Activated naive CD4-positive, alpha-beta T cell treated with anti-CD3 and anti-CD28 coated beads, Interleukin-2, amount 50 U/mL, for 24 hours (primary cell): ENCODE data around the gene DDX55.
A peak's percentile ranks its signal among the peaks of the same experiment; 100 is the strongest.
"Not testable (repeated sequence)": the region's sequence is repeated elsewhere in the genome, so short reads cannot be mapped to it uniquely, and the experiment has no call there.

Experiments
- H3K27ac Mint-ChIP-seq: one replicate; pipeline ENCODE4 v1.8.0; 2021; ENCODE audit warnings: mild to moderate bottlenecking, mixed read lengths
- H3K27me3 Mint-ChIP-seq: one replicate; pipeline ENCODE4 v1.8.0; 2021; ENCODE audit warnings: mixed read lengths
- H3K36me3 Mint-ChIP-seq: one replicate; pipeline ENCODE4 v1.8.0; 2021; ENCODE audit warnings: mixed read lengths
- H3K4me1 Mint-ChIP-seq: one replicate; pipeline ENCODE4 v1.8.0; 2021; ENCODE audit warnings: mixed read lengths
- H3K4me3 Mint-ChIP-seq: one replicate; pipeline ENCODE4 v1.8.0; 2021; ENCODE audit warnings: mild to moderate bottlenecking, mixed read lengths
- H3K9me3 Mint-ChIP-seq: one replicate; pipeline ENCODE4 v1.8.0; 2021; ENCODE audit warnings: mixed read lengths

The DDX55 gene

GRCh38 chr12:123598522-123598921 is 3.4 kb upstream of the DDX55 start:
- H3K36me3 Mint-ChIP-seq = peaks cover 15% of the 10 kb centered on the region
- no peak overlapping the region for H3K4me3 Mint-ChIP-seq
- no peak overlapping the region for H3K27ac Mint-ChIP-seq
- peaks cover 27% of the 10 kb centered on the region for H3K4me1 Mint-ChIP-seq
- no peaks in the 10 kb centered on the region for H3K9me3 Mint-ChIP-seq
- no peaks in the 10 kb centered on the region for H3K27me3 Mint-ChIP-seq

GRCh38 chr12:123599310-123599709 is 2.6 kb upstream of the DDX55 start:
- H3K4me3 Mint-ChIP-seq = peak overlapping the region; percentile 51
- H3K36me3 Mint-ChIP-seq = peaks cover 15% of the 10 kb centered on the region
- H3K9me3 Mint-ChIP-seq = no peaks in the 10 kb centered on the region
- peak overlapping the region; percentile 87 for H3K27ac Mint-ChIP-seq
- H3K27me3 Mint-ChIP-seq = no peaks in the 10 kb centered on the region
- H3K4me1 Mint-ChIP-seq = peaks cover 30% of the 10 kb centered on the region

- H3K27ac Mint-ChIP-seq = peak overlapping the region; percentile 55
- peak overlapping the region; percentile 61 for H3K4me3 Mint-ChIP-seq
- peaks cover 32% of the 10 kb centered on the region for H3K4me1 Mint-ChIP-seq
- peaks cover 15% of the 10 kb centered on the region for H3K36me3 Mint-ChIP-seq
- no peaks in the 10 kb centered on the region for H3K9me3 Mint-ChIP-seq
- no peaks in the 10 kb centered on the region for H3K27me3 Mint-ChIP-seq
Observed at GRCh38 chr12:123599721-123600120, 2.2 kb upstream of the DDX55 start.

GRCh38 chr12:123602651-123603195 is 824 bp downstream of the DDX55 start:
- no peaks in the 10 kb centered on the region for H3K9me3 Mint-ChIP-seq
- H3K4me3 Mint-ChIP-seq = peak overlapping the region; percentile 91
- H3K27ac Mint-ChIP-seq = peak overlapping the region; percentile 97
- H3K4me1 Mint-ChIP-seq = peaks cover 31% of the 10 kb centered on the region
- H3K36me3 Mint-ChIP-seq = peaks cover 13% of the 10 kb centered on the region
- H3K27me3 Mint-ChIP-seq = no peaks in the 10 kb centered on the region

DNA sequence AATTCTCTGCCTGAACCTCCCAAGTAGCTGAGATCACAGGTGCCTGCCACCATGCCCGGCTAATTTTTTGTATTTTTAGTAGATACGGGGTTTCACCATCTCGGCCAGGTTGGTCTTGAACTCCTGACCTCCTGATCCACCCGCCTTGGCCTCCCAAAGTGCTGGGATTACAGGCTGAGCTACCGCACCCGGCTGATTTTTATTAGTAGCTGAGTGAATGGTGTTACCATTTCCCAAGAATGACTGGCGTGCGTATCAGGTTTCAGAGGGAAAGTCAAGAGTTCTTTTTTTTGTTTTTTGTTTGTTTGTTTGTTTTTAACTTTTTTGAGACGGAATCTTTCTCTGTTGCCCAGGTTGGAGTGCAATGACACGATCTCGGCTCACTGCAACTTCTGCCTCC is 1.6 kb downstream of the DDX55 start:
- Mint-ChIP-seq H3K4me3 (peak overlapping the region; percentile 91), H3K36me3 (peaks cover 16% of the 10 kb centered on the region), H3K4me1 (peaks cover 32% of the 10 kb centered on the region)
- H3K9me3 Mint-ChIP-seq, H3K27ac Mint-ChIP-seq, H3K27me3 Mint-ChIP-seq: not testable (repeated sequence)

GRCh38 chr12:123607756-123608155 is 5.9 kb downstream of the DDX55 start:
- H3K4me1 Mint-ChIP-seq = peaks cover 16% of the 10 kb centered on the region
- no peaks in the 10 kb centered on the region for H3K27me3 Mint-ChIP-seq
- peaks cover 17% of the 10 kb centered on the region for H3K36me3 Mint-ChIP-seq
- no peak overlapping the region for H3K4me3 Mint-ChIP-seq
- H3K9me3 Mint-ChIP-seq = no peaks in the 10 kb centered on the region
- no peak overlapping the region for H3K27ac Mint-ChIP-seq

- Mint-ChIP-seq H3K9me3 (no peaks in the 10 kb centered on the region), H3K27ac (no peak overlapping the region), H3K4me3 (no peak overlapping the region), H3K4me1 (peaks cover 12% of the 10 kb centered on the region), H3K36me3 (peaks cover 14% of the 10 kb centered on the region), H3K27me3 (no peaks in the 10 kb centered on the region)
Observed at GRCh38 chr12:123608182-123608581, 6.3 kb downstream of the DDX55 start.

- H3K27me3 Mint-ChIP-seq = no peaks in the 10 kb centered on the region
- H3K9me3 Mint-ChIP-seq = no peaks in the 10 kb centered on the region
- peaks cover 5% of the 10 kb centered on the region for H3K4me1 Mint-ChIP-seq
- no peak overlapping the region for H3K27ac Mint-ChIP-seq
- H3K36me3 Mint-ChIP-seq = peaks cover 13% of the 10 kb centered on the region
- H3K4me3 Mint-ChIP-seq = no peak overlapping the region
Observed at GRCh38 chr12:123614110-123614509, 12.2 kb downstream of the DDX55 start.

- peaks cover 15% of the 10 kb centered on the region for H3K36me3 Mint-ChIP-seq
- no peak overlapping the region for H3K27ac Mint-ChIP-seq
- no peaks in the 10 kb centered on the region for H3K27me3 Mint-ChIP-seq
- peaks cover 5% of the 10 kb centered on the region for H3K4me1 Mint-ChIP-seq
- H3K4me3 Mint-ChIP-seq = no peak overlapping the region
- H3K9me3 Mint-ChIP-seq = no peaks in the 10 kb centered on the region
Observed at GRCh38 chr12:123614531-123614930, 12.6 kb downstream of the DDX55 start.

DNA sequence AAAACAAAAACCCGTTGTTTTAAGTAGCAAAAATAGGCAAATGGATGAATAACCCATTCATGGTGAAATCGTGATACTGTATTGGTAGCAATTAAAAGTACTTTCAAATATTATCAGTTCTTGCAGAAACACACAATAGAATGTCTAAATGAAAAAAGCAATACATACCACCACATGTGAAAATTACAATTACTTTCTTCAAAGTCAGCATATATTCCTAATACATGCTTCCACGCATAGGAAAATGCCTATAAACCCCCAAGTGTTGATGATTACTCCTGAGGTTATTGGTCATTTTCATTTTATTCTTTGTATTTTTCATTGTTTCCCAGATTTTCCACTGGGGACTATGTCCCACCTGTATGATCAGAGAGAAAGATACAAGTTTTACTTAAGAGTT is 15.2 kb downstream of the DDX55 start:
- Mint-ChIP-seq H3K9me3 (no peaks in the 10 kb centered on the region), H3K36me3 (peaks cover 18% of the 10 kb centered on the region), H3K4me1 (peaks cover 5% of the 10 kb centered on the region), H3K4me3 (no peak overlapping the region), H3K27me3 (no peaks in the 10 kb centered on the region), H3K27ac (no peak overlapping the region)

DNA sequence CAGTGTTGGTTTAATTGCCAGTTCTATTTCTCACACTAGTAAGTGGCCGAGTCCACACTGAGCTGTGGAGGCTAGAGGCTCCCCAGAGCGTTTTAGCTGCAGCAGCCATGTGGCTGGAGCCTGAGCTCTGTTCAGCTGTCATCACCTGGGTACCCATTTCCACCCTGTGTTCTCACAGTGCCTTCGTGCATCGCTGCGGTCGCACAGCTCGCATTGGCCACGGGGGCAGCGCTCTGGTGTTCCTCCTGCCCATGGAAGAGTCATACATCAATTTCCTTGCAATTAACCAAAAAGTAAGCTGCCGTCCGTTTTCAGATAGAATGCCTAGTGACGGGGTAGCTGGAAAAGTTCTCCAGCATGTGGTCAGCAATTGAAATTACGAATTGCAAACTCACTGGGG is 15.7 kb downstream of the DDX55 start:
- no peak overlapping the region for H3K4me3 Mint-ChIP-seq
- H3K4me1 Mint-ChIP-seq = peaks cover 5% of the 10 kb centered on the region
- H3K27me3 Mint-ChIP-seq = no peaks in the 10 kb centered on the region
- H3K9me3 Mint-ChIP-seq = no peaks in the 10 kb centered on the region
- H3K36me3 Mint-ChIP-seq = peaks cover 18% of the 10 kb centered on the region
- H3K27ac Mint-ChIP-seq = no peak overlapping the region

GRCh38 chr12:123621101-123621500 is 19.2 kb downstream of the DDX55 start:
- no peak overlapping the region for H3K4me3 Mint-ChIP-seq
- H3K9me3 Mint-ChIP-seq = no peaks in the 10 kb centered on the region
- H3K36me3 Mint-ChIP-seq = peaks cover 15% of the 10 kb centered on the region

DNA sequence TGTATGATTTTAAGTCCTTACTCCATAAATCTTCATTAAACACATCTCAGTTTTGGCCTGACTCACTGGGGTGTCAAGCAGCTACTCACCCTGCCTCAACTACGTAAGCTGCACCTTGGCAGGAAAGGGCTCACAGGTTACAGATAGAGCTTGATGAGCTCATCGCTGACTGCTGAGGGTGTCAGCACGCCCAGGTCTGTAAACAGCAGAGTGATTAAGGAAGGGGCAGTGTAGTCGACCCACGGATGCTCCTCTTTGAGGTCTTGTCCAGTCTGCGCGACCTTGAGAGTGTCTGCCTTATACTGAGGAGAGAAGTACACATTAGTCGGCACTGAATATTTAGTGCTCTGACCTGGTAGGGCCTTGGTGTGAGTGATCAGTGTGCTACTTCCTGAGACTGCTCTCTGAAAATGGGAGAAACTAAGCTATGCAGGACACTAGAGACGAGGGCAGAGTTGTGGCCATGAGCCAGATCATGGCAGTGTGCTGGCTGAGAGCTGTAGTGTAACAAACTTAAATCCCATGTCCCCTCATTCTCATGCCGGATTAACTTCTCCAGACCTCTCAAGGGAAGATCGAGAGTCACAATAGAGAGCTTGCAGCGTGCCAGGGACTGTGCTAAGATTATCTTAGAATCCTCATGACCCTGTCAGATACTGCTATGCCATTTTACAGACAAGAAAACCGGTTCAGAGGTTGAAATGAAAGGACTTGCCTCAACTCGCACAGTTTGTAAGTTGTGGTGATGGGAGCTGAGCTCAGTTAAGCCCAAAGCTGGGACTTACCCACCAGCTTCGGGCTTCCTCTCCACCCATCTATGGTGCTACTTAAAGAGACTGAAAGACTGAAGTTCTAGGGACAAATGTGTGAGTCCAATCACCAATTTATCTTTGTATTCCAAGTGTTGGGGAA is 20.0 kb downstream of the DDX55 start:
- peak overlapping the region; percentile 62 for H3K27ac Mint-ChIP-seq
- H3K36me3 Mint-ChIP-seq = peaks cover 18% of the 10 kb centered on the region
- H3K27me3 Mint-ChIP-seq = no peaks in the 10 kb centered on the region
- no peak overlapping the region for H3K4me3 Mint-ChIP-seq
- H3K4me1 Mint-ChIP-seq = peaks cover 5% of the 10 kb centered on the region
- no peaks in the 10 kb centered on the region for H3K9me3 Mint-ChIP-seq

More at GRCh38 chr12:123621101-123621500, 19.2 kb downstream of the DDX55 start:
- no peaks in the 10 kb centered on the region for H3K27me3 Mint-ChIP-seq
- H3K27ac Mint-ChIP-seq = peak overlapping the region; percentile 1
- peaks cover 5% of the 10 kb centered on the region for H3K4me1 Mint-ChIP-seq

- Mint-ChIP-seq H3K36me3 (peaks cover 13% of the 10 kb centered on the region), H3K27me3 (no peaks in the 10 kb centered on the region), H3K27ac (peak within 1 kb of the TSS; percentile 99), H3K4me1 (peaks cover 39% of the 10 kb centered on the region), H3K4me3 (peak within 1 kb of the TSS; percentile 98), H3K9me3 (no peaks in the 10 kb centered on the region)
Observed at GRCh38 chr12:123633379-123634141, 31.7 kb downstream of the DDX55 start, which contains the start of the genes EIF2B1 and GTF2H3. TSS of gene EIF2B1 (minus strand) at chr12:123633686. CDS start at chr12:123633557, 129 bp downstream. TSS of gene GTF2H3 (plus strand) at chr12:123633829. CDS start at chr12:123633860, 31 bp downstream.

DNA sequence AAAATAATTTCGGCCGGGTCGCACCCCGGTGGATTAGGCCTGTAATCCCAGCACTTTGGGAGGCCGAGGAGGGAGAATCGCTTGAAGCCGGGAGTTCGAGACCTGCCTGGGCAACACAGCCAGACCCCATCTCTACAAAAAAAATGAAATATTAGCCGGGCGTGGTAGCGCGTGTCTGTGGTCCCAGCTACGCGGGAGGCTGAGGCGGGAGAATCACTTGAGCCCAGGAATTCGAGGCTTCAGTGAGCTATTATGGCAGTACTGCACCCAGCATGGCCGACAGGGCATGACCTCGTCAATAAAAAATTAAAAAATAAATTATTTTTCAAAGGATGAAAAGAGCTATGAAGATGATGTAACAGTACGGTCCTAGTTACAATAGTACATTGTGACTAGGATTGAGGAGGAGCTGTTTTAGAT is 32.3 kb downstream of the DDX55 start:
- no peaks in the 10 kb centered on the region for H3K27me3 Mint-ChIP-seq
- H3K9me3 Mint-ChIP-seq = no peaks in the 10 kb centered on the region
- peak overlapping the region; percentile 99 for H3K27ac Mint-ChIP-seq
- H3K4me3 Mint-ChIP-seq = peak overlapping the region; percentile 98
- H3K4me1 Mint-ChIP-seq = peaks cover 39% of the 10 kb centered on the region
- peaks cover 13% of the 10 kb centered on the region for H3K36me3 Mint-ChIP-seq
